IPS-18c (cell line): ENCODE results near the gene TRPM3.

Source experiments
- H3K4me3 ChIP-seq: 2 replicates; pipeline ENCODE4 v1.7.0; 2013; ENCODE audit warnings: low read depth, mild to moderate bottlenecking, low read length, moderate library complexity; ENCODE audit not compliant: insufficient read depth
- H3K9me3 ChIP-seq: one replicate; pipeline ENCODE4 v1.6.1; 2013; ENCODE audit warnings: mild to moderate bottlenecking, low read length, moderate library complexity; ENCODE audit not compliant: control insufficient read depth, insufficient read depth

TRPM3 gene

DNA sequence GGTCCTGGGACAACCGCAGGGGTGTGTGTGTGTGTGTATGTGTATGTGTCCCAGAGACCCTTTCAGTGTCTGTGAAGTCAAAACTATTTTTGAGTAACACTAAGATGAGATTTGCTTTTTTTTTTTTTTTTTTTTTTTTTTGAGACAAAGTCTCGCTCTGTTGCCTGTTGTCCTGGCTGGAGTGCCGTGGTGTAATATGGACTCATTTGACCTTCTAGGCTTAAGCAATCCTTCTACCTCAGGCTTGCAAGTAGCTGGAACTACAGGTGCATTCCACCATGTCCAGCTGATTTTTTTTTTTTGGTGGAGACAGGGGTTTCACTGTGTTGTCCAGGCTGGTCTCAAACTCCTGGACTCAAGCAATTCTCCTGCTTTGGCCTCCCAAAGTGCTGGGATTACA is 609.6 kb downstream of the TRPM3 start:
- no peaks in the 10 kb centered on the region for H3K9me3 ChIP-seq
- no peak overlapping the region for H3K4me3 ChIP-seq

DNA sequence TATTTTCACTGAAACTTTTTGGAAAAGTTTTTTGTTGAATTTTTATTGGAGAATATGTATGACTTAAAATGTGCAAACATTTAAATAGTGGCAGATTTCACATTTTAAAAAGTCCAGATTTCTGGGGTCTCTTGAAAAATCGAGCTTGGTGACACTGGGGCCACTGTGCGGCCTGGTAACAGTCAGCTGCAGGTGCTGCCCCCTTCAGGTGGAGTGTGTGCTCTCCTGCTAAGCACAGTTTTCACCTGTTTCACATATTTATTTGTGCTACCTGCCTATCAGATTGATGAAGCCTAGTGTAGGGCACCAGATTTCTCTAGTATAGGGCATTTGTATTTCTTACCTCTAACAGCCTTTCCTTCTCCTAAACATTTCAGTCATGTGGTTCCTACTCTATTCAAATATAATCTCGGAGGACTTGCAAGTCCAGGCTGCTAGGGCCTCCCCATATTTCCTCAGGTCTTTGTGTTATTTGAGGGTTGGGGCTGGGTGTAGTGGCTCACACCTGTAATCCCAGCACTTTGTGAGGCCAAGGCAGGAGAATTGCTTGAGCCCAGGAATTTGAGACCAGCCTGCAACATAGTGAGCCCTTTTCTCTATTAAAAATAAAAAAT is 611.2 kb downstream of the TRPM3 start:
- H3K4me3 ChIP-seq, result no peak overlapping the region
- no peaks in the 10 kb centered on the region for H3K9me3 ChIP-seq

DNA sequence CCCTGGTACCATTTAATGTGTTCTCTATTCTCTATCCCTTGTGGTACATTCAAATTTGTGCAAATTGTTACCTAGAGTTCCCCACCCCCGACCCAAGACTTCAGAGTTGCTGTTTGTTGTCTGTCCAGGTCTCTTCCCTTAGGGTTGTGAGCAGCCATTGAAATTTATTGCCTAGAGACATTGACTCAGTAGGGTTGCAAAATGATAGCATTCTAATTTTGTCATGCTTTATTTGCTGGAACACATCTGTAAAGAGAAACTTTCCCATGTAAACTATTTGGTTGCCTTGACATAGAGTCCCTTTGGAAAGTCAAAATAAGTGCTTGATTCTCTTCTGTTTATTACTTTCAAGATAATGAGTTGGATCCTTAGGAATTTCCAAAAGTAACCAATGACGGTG is 615.3 kb downstream of the TRPM3 start:
- no peaks in the 10 kb centered on the region for H3K9me3 ChIP-seq
- H3K4me3 ChIP-seq, result no peak overlapping the region

DNA sequence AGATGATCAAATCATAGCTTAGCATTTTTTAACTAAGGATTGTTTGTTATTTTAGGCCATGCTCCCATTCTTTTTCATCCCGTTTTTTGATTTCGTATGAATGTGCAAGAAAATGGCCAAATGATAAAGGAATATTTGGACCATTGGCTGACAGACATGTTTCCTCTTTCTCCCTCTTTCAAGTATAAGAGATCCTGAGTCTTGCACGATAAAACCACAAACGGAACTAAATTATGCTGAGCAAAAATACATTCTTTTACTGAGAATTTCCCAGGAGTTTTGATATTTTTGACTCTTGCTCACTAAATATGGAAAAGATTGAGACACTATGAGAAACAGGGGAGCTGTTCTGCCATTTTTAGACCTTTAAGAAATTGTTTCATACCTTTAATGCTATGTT is 616.6 kb downstream of the TRPM3 start:
- Histone ChIP-seq H3K9me3 (no peaks in the 10 kb centered on the region), H3K4me3 (no peak overlapping the region)

DNA sequence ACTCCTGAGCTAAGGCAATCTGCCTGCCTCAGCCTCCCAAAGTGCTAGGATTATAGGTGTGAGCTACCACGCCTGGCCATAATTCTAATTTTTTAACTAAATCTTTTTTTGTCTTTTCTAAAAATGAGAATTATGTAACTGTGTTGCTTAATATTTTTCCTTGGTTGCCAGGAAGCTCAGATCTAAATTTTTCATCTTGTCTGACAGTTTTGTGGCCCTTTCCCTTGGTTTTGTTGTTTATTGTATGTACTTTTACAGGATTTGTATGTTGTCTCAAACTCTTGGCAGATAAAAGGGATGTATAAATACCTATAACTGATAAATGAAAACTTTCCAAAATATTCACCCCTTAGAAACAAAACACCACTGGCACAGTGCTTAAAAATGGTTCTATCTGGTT is 618.7 kb downstream of the TRPM3 start:
- Histone ChIP-seq H3K4me3 (no peak overlapping the region), H3K9me3 (no peaks in the 10 kb centered on the region)

DNA sequence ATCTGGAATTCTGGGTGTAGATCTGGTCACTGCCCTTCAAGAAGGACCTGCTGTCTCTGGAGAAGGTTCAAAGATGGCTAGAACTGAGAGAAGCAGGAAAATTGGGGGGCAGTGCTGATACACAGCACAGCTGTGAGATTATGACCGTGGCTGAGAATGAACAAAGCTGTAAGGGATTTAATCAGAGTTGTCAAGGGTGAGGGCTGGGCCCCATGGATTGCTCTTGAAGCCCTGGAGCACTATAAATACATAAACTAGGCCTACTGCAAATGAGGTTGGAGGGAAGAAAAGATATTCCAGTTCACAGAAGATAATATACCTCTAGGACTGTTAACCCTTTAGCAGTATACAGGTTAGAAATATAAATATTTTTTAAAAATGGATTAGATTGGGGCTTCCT is 620.6 kb downstream of the TRPM3 start:
- no peak overlapping the region for H3K4me3 ChIP-seq
- no peaks in the 10 kb centered on the region for H3K9me3 ChIP-seq

DNA sequence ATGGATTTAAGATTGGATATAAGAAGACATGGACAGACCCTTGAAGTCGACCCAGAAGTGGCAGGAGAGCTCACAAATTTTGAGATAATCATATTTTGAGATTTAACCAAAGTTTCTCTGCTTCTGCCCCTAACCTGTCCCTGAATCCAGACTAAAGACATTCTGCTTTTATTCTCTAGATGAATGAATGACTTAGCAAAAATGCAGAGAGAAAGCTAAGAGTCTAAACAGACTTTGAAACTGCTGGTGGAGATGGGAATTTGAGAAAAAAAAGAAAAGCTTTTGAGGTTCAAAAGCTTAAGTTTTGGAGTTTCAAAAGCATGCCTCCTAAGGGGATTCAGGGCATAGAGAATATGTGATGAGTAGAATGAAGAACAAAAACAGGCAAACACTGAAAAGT is 621.8 kb downstream of the TRPM3 start:
- no peak overlapping the region for H3K4me3 ChIP-seq

DNA sequence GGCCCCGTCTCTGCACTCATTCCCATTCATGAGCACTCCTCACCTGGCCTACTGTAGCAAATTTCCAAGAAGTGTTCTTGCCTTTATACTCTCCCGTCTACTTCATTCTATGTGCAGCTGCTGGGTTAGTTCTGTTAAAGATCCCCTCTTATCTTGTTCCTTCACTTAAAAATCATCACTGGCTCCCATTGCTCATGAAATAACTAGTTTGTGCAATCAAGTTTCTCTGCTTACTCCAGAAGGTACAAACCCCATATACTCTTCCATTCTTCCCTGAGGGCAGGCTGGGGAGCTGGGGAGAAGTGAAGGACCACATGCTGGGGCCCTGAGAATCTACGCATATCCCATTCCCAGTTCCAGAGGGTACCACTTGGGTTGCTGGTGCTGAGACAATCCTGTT is 622.6 kb downstream of the TRPM3 start:
- Histone ChIP-seq H3K4me3 (no peak overlapping the region), H3K9me3 (no peaks in the 10 kb centered on the region)

More for the DNA sequence above, 621.8 kb downstream of the TRPM3 start:
- no peaks in the 10 kb centered on the region for H3K9me3 ChIP-seq

DNA sequence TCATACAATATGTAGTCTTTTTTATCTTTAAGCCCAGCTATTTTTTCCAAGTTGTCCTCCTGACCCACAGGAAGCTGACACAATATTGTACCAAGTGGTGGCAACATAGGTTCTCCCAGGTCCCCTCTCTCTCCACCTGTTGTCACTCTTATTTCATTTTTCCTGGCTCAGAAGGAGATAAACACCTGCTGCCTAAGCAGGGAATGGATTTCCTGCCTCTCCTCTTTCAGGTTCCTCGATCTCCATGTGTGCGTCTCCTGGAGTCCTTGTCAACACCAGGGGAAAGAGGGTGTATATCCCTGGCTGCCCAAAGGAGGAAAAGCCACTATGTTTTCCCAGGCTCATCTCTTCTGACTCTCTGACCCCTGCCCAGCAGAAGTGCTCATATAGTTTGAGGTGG is 625.2 kb downstream of the TRPM3 start:
- Histone ChIP-seq H3K4me3 (no peak overlapping the region), H3K9me3 (no peaks in the 10 kb centered on the region)

DNA sequence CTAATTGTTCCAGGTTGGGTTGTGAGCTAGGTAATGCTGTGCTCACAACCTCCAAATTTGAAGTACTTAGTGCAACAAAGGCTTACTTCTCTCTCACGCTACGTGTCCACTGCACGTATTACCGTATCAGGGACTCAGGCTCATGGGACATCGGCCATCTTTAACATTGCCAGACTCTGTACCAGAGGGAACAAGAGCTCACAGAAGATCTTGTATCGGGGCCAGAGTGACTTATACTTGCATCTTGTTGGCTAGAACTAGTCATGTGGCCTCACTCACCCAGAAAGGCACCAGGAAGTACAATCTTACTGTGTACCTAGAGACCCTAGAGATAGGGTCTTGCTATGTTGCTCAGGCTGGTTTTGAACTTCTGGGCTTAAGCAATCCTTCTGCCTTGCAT is 625.9 kb downstream of the TRPM3 start:
- Histone ChIP-seq H3K9me3 (no peaks in the 10 kb centered on the region), H3K4me3 (no peak overlapping the region)

DNA sequence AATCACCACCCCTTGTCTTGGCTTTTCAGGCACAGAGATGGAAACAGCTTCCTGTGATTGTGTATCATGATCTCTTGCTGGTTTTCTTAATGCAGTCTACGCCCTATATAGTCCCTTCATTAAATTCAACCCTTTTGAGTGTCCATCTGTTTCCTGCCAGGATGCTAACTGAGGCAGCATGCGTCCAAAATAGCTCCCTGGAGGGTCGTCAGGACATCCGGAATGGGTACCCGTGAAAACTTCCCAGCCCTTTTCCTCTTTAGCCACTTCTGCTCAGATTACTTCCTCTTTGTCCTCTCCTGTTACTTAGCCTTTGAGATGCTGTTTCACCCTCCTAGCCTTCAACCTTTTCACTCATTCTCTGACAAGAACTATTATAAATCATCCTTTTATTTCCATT is 627.2 kb downstream of the TRPM3 start:
- no peaks in the 10 kb centered on the region for H3K9me3 ChIP-seq
- H3K4me3 ChIP-seq, result no peak overlapping the region

DNA sequence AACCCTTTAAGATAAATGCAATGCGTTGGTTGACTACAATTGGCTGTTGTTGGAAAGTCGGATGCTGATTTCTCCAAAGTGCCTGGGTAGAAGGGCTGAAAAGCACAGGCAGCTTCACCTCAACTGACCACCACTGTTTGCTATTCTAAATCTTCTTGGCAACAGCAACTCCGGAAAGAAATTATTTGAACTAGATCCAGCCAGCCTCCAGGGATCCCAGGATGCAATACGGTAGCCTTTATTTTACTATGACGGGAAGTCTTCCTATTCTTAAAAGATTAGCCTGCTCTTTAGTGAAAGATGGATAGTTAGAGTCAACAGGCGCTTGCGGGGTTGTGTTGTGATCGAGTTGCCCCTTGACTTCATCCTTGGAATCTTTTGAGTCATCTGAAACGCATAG is 628.4 kb downstream of the TRPM3 start:
- Histone ChIP-seq H3K9me3 (no peaks in the 10 kb centered on the region), H3K4me3 (no peak overlapping the region)

DNA sequence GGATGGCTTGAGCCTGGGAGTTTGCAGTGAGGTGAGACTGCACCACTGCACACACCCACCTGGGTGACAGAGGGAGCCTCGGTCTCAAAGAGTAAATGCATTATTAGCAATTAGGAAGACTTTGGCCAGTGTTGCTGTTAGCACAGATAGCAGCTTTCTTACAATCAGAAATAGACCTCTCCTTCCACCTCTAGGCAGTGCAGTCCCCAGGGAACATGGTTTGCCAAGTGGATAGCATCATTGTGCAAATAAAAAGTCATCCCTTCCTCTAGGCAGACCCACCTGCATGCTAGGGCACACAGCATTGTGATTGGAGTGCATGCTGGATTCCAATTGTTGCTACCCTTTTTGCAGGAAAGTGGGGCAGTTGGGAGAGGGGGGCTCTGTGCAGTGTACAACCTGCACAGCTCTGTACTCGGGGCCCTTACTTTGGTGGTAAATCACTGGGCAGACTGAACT is 629.1 kb downstream of the TRPM3 start:
- H3K9me3 ChIP-seq, result no peaks in the 10 kb centered on the region
- H3K4me3 ChIP-seq, result no peak overlapping the region

DNA sequence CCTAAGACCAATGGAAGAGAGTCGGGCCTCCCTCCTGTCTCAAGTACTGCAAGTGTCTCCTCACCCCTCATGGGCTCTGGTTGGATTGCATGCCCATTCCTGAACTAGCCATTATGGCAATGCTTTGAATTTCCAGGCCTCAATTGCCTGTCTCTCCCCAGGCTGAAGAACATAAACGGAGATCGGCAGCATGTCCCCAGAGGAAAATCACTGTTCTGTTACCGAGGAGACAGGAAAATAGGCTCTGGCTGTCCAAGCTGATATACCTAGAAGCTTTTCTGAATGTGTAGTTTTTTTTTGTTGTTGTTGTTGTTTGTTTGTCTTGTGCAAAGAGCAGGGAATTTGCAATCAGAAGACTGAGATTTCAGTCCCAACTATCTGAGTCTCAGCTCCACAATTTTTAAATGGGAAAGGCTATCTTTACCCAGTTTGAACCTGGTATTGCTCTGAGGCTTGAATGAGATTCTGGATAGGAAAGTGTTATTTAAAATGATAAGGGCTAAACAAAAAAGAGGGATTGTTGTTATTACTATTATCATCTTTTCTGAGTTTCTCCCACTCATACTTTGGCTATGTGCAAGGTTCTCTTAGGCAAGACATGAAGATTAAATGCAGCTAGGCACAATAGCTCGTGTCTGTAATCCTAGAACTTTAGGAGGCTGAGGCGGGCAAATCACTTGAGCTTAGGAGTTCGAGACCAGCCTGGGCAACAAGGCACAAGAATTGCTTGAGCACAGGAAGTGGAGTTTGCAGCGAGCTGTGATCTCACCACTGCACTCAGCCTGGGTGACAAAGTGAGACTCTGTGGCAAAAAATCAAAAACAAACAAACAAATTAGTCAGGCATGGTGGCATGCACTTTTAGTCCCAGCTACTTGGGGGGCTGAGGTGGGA is 629.7 kb downstream of the TRPM3 start:
- Histone ChIP-seq H3K4me3 (no peak overlapping the region), H3K9me3 (no peaks in the 10 kb centered on the region)

DNA sequence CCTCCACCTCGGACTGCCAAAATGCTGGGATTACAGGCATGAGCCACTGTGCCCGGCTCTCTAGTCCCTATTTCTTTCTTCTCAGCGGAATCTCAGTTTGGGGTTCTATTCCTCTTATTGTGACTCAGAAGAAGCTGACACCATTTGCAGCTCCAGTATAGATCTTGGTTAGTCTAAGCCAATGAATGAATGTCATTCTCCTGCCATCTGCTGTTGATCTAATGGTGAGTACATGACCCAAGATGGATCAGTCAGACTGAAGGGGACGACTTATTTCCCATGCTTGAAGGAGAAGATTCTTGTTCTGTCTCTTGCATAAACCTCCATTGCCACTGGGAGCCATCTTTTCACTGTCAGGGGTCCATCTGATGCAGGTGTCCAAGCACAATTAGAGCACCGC is 630.9 kb downstream of the TRPM3 start:
- no peak overlapping the region for H3K4me3 ChIP-seq
- H3K9me3 ChIP-seq, result no peaks in the 10 kb centered on the region

DNA sequence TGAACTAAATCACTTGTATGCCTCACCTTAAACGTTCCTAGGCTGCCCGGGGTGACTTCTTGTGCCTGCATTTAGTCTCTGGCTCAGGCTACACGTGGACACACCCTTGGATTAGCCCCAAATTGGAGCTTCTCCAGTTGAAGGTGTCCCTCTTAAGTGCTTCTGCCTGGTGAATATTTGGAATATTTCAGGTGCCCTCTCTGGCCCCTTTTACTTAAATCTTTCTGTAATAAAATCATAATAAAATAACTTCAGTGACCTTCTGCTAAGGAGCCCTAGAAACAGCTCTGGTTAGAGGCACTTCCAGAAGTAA is 632.7 kb downstream of the TRPM3 start:
- H3K4me3 ChIP-seq, result no peak overlapping the region
- H3K9me3 ChIP-seq, result no peaks in the 10 kb centered on the region

DNA sequence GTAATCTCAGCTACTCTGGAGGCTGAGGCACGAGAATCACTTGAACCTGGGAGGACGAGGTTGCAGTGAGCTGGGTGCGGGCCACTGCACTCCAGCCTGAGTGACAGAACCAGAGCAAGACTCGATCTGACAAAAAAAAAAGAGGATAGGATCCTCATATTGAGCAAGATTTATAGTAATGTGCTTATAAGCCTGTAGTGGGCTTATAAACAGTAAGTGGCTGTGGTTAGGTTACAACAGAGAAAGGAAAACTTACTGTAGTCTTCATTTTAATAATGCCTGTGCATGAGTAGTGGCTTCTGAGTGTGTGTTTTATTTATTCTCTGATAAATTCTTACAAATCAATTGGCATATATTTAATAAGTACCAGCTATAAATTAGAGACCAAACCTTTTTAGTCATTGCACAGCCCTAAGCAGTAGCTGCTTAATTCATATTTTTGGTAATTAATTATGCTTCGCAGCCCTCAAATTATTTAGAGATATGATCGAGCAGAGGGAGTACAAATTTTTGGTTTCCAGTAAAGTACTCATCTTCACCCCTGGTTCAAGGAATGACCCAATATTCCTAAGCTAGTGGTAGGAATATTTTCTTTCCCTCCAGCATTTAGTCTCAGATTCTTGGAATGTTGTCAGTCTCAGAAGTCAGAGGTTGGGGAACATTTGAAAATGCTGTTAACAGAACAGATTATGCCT is 633.2 kb downstream of the TRPM3 start:
- no peak overlapping the region for H3K4me3 ChIP-seq
- H3K9me3 ChIP-seq, result no peaks in the 10 kb centered on the region

DNA sequence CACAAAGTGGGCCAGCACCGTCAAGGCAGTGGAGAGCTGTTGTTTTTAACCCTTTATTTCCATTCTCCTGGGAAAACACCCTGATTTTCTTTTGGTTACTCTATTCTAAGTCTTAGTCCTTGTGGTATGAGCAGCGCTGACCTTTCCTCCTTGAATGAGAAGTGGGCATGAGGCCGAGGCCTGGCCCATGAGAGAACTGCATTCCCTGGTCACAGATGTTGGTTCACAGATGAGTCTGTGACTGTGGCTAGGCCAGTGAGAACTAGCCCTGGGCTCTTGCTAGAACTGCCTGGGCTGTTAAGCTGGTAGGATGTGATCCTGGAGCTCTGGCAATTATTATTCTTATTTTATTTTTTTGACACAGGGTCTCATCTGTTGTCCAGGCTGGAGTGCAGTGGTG is 635.3 kb downstream of the TRPM3 start:
- Histone ChIP-seq H3K9me3 (no peaks in the 10 kb centered on the region), H3K4me3 (no peak overlapping the region)
